Measurements from ENCODE around the gene AMFR.

AMFR gene

DNA sequence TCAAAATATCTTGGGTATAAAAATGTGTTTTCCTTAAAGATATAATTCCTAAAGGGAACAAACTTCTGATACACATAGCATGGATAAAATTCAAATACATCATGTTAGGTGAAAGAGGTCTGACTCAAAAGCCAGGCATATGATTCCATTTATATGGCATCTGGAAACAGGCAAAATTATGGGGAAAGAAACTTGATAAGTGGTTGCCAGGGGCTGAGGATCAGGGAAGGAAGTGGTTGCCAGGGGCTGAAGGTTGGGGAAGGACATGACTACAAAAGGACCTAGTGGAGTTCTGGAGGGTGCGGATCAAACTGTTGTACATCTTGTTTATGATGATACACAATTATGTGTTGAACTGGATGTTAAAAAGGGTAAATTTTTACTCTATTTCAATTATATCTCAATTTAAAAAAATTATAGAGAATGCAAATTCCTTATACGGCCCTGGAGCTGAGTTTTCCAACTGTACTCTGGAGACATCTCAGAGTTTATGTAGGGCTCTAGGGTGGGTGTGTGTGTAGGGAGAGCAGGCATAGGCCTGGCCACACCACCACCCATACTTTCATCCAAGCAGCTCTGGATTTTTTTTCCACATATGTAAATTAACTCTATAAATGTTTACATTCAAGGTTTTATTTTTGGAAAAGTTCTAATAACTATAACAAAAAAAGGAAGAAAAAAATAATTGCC lies 55.0 kb downstream of the AMFR start:
- TF ChIP-seq, protein P1, sequence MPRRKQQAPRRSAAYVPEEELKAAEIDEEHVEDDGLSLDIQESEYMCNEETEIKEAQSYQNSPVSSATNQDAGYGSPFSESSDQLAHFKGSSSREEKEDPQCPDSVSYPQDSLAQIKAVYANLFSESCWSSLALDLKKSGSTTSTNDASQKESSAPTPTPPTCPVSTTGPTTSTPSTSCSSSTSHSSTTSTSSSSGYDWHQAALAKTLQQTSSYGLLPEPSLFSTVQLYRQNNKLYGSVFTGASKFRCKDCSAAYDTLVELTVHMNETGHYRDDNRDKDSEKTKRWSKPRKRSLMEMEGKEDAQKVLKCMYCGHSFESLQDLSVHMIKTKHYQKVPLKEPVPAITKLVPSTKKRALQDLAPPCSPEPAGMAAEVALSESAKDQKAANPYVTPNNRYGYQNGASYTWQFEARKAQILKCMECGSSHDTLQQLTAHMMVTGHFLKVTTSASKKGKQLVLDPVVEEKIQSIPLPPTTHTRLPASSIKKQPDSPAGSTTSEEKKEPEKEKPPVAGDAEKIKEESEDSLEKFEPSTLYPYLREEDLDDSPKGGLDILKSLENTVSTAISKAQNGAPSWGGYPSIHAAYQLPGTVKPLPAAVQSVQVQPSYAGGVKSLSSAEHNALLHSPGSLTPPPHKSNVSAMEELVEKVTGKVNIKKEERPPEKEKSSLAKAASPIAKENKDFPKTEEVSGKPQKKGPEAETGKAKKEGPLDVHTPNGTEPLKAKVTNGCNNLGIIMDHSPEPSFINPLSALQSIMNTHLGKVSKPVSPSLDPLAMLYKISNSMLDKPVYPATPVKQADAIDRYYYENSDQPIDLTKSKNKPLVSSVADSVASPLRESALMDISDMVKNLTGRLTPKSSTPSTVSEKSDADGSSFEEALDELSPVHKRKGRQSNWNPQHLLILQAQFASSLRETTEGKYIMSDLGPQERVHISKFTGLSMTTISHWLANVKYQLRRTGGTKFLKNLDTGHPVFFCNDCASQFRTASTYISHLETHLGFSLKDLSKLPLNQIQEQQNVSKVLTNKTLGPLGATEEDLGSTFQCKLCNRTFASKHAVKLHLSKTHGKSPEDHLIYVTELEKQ (tag by site-specific recombination; IDR thresholded peaks at IDR 0.05; ENCODE audit: borderline replicate concordance), result no peak
- TF ChIP-seq ZNF366 (tag by site-specific recombination; conservative IDR thresholded peaks at IDR 0.05) (no peak), ZNF768 (tag by site-specific recombination; IDR thresholded peaks at IDR 0.05) (no peak), ZNF624 (tag by site-specific recombination; IDR thresholded peaks at IDR 0.05) (no peak), ZNF10 (tag by site-specific recombination; IDR thresholded peaks at IDR 0.05) (no peak), ZNF629 (tag by site-specific recombination; IDR thresholded peaks at IDR 0.05) (no peak), ZNF174 (tag by site-specific recombination; IDR thresholded peaks at IDR 0.05) (no peak), MZF1 (tag by site-specific recombination; IDR thresholded peaks at IDR 0.05; ENCODE audit: borderline replicate concordance) (no peak), TCF7L2 (IDR thresholded peaks at IDR 0.05; ENCODE audit: borderline replicate concordance, low read depth, low read length) (no peak), ZNF292 (tag by site-specific recombination; IDR thresholded peaks at IDR 0.05; ENCODE audit: borderline replicate concordance, low read depth) (no peak), ZNF302 (tag by site-specific recombination; IDR thresholded peaks at IDR 0.05; ENCODE audit: low read depth) (no peak), ZNF830 (tag by site-specific recombination; IDR thresholded peaks at IDR 0.05; ENCODE audit: low read depth) (no peak)
- TF ChIP-seq, protein P2, sequence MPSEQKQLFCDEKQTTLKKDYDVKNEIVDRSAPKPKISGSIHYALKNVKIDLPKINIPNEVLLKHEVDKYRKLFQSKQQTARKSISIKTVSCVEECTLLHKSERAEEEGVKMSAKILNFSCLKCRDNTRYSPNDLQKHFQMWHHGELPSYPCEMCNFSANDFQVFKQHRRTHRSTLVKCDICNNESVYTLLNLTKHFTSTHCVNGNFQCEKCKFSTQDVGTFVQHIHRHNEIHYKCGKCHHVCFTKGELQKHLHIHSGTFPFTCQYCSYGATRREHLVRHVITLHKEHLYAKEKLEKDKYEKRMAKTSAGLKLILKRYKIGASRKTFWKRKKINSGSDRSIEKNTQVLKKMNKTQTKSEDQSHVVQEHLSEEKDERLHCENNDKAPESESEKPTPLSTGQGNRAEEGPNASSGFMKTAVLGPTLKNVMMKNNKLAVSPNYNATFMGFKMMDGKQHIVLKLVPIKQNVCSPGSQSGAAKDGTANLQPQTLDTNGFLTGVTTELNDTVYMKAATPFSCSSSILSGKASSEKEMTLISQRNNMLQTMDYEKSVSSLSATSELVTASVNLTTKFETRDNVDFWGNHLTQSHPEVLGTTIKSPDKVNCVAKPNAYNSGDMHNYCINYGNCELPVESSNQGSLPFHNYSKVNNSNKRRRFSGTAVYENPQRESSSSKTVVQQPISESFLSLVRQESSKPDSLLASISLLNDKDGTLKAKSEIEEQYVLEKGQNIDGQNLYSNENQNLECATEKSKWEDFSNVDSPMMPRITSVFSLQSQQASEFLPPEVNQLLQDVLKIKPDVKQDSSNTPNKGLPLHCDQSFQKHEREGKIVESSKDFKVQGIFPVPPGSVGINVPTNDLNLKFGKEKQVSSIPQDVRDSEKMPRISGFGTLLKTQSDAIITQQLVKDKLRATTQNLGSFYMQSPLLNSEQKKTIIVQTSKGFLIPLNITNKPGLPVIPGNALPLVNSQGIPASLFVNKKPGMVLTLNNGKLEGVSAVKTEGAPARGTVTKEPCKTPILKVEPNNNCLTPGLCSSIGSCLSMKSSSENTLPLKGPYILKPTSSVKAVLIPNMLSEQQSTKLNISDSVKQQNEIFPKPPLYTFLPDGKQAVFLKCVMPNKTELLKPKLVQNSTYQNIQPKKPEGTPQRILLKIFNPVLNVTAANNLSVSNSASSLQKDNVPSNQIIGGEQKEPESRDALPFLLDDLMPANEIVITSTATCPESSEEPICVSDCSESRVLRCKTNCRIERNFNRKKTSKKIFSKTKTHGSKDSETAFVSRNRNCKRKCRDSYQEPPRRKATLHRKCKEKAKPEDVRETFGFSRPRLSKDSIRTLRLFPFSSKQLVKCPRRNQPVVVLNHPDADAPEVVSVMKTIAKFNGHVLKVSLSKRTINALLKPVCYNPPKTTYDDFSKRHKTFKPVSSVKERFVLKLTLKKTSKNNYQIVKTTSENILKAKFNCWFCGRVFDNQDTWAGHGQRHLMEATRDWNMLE (tag by site-specific recombination; conservative IDR thresholded peaks at IDR 0.05; ENCODE audit: low read depth), result no peak
- TF ChIP-seq, protein P3, sequence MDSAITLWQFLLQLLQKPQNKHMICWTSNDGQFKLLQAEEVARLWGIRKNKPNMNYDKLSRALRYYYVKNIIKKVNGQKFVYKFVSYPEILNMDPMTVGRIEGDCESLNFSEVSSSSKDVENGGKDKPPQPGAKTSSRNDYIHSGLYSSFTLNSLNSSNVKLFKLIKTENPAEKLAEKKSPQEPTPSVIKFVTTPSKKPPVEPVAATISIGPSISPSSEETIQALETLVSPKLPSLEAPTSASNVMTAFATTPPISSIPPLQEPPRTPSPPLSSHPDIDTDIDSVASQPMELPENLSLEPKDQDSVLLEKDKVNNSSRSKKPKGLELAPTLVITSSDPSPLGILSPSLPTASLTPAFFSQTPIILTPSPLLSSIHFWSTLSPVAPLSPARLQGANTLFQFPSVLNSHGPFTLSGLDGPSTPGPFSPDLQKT (IDR thresholded peaks at IDR 0.05; ENCODE audit: borderline replicate concordance, low read depth, low read length), result no peak
- TF ChIP-seq, protein P4, sequence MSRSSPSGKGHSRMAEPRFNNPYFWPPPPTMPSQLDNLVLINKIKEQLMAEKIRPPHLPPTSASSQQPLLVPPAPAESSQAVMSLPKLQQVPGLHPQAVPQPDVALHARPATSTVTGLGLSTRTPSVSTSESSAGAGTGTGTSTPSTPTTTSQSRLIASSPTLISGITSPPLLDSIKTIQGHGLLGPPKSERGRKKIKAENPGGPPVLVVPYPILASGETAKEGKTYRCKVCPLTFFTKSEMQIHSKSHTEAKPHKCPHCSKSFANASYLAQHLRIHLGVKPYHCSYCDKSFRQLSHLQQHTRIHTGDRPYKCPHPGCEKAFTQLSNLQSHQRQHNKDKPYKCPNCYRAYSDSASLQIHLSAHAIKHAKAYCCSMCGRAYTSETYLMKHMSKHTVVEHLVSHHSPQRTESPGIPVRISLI (tag by site-specific recombination; IDR thresholded peaks at IDR 0.05), result no peak
- TF ChIP-seq, protein P5, sequence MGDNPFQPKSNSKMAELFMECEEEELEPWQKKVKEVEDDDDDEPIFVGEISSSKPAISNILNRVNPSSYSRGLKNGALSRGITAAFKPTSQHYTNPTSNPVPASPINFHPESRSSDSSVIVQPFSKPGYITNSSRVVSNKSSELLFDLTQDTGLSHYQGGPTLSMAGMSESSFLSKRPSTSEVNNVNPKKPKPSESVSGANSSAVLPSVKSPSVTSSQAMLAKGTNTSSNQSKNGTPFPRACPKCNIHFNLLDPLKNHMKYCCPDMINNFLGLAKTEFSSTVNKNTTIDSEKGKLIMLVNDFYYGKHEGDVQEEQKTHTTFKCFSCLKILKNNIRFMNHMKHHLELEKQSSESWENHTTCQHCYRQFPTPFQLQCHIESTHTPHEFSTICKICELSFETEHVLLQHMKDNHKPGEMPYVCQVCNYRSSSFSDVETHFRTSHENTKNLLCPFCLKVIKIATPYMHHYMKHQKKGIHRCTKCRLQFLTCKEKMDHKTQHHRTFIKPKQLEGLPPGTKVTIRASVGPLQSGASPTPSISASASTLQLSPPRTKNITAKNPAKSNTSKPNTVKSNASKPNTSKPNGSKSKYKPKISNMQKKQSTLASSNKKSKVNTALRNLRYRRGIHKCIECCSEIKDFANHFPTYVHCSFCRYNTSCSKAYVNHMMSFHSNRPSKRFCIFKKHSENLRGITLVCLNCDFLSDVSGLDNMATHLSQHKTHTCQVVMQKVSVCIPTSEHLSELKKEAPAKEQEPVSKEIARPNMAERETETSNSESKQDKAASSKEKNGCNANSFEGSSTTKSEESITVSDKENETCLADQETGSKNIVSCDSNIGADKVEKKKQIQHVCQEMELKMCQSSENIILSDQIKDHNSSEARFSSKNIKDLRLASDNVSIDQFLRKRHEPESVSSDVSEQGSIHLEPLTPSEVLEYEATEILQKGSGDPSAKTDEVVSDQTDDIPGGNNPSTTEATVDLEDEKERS (tag by site-specific recombination; IDR thresholded peaks at IDR 0.05), result no peak
- TF ChIP-seq, protein P6, sequence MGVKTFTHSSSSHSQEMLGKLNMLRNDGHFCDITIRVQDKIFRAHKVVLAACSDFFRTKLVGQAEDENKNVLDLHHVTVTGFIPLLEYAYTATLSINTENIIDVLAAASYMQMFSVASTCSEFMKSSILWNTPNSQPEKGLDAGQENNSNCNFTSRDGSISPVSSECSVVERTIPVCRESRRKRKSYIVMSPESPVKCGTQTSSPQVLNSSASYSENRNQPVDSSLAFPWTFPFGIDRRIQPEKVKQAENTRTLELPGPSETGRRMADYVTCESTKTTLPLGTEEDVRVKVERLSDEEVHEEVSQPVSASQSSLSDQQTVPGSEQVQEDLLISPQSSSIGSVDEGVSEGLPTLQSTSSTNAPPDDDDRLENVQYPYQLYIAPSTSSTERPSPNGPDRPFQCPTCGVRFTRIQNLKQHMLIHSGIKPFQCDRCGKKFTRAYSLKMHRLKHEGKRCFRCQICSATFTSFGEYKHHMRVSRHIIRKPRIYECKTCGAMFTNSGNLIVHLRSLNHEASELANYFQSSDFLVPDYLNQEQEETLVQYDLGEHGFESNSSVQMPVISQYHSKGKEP (tag by site-specific recombination; IDR thresholded peaks at IDR 0.05), result no peak
- TF ChIP-seq, protein P7, sequence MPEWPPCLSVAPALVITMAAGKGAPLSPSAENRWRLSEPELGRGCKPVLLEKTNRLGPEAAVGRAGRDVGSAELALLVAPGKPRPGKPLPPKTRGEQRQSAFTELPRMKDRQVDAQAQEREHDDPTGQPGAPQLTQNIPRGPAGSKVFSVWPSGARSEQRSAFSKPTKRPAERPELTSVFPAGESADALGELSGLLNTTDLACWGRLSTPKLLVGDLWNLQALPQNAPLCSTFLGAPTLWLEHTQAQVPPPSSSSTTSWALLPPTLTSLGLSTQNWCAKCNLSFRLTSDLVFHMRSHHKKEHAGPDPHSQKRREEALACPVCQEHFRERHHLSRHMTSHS (tag by site-specific recombination; IDR thresholded peaks at IDR 0.05), result no peak
- peaks cover 26% of the 10 kb centered on the region for H3K4me1 ChIP-seq (ENCODE audit: control insufficient read depth, insufficient read depth, low read length)
- CTCF ChIA-PET, result interaction anchor here (0.5 to 4.3 kb wide), 6 partner anchors 9 to 1350 kb away, joined by 3 to 35 read pairs (median 3); no protein-coding TSS in a partner anchor
- H3K27ac ChIP-seq (ENCODE audit: extremely low read depth, low read depth, low read length), result no peak overlapping the region
- peaks cover 7 to 49% of the 10 kb centered on the region in 2 experiments for H3K36me3 ChIP-seq (ENCODE audit: control insufficient read depth in 2 of 2, insufficient read depth in 1 of 2, low read length in 2 of 2)
- H3K4me3 ChIP-seq (ENCODE audit: low read depth, low read length), result no peak overlapping the region
- H3K9me3 ChIP-seq (ENCODE audit: control insufficient read depth, insufficient read depth, low read depth, low read length), result no peaks in the 10 kb centered on the region
- POLR2A ChIA-PET, result interaction anchor here (1.0 to 1.5 kb wide), 2 partner anchors 12 to 14 kb away, joined by 3 to 6 read pairs; no protein-coding TSS in a partner anchor
